Heart right ventricle (tissue), 16 donors: Measurements from ENCODE around the gene TMEM63B. TPM values are rescaled to one million over a fixed set of nuclear protein-coding genes. Genes with fewer than 3 reads are reported as not detected.

Experiments used
- ATAC-seq, 8 donors: fragments of 200-7000 bp; cut with Tn5 transposase; one replicate each; pipeline ENCODE4 v1.9.1; 2020; ENCODE audit warnings: mild to moderate bottlenecking in 8 of 8, moderate library complexity in 8 of 8, moderate number of reproducible peaks in 1 of 8
- DNase-seq, 2 donors: peaks; one replicate each; pipeline ENCODE4 v3.0.0-alpha.2; 2020
- H3K27ac ChIP-seq, 10 donors: fragments of 200-600 bp; sonication (generic) in 2 of 10; one replicate each; pipeline versions ENCODE4 v1.5.0 to v1.8.0; 2020 to 2022; ENCODE audit warnings: mild to moderate bottlenecking in 3 of 10
- H3K27me3 ChIP-seq, 7 donors: fragments of 200-600 bp; one replicate each; pipeline ENCODE4 v1.8.0; 2021 to 2022; ENCODE audit warnings: mild to moderate bottlenecking in 2 of 7
- H3K36me3 ChIP-seq, 9 donors: fragments of 200-600 bp; sonication (generic) in 1 of 9; one replicate each; pipeline versions ENCODE4 v1.5.0 to v1.8.0; 2020 to 2022; ENCODE audit warnings: mild to moderate bottlenecking in 2 of 9
- H3K4me1 ChIP-seq, 9 donors: fragments of 200-600 bp; sonication (generic) in 1 of 9; one replicate each; pipeline versions ENCODE4 v1.5.0 to v1.8.0; 2020 to 2022; ENCODE audit warnings: mild to moderate bottlenecking in 4 of 9
- H3K4me3 ChIP-seq, 10 donors: fragments of 200-600 bp; sonication (generic) in 2 of 10; one replicate each; pipeline versions ENCODE4 v1.5.0 to v1.8.0; 2020 to 2022; ENCODE audit warnings: mild to moderate bottlenecking in 7 of 10, moderate library complexity in 2 of 10
- H3K9me3 ChIP-seq, 11 donors: fragments of 200-600 bp in 10 of 11; sonication (generic) in 2 of 11; one replicate each; pipeline versions ENCODE4 v1.5.0 to v1.8.0; 2013 to 2022; ENCODE audit warnings: mild to moderate bottlenecking in 2 of 11, control low read depth in 1 of 11, moderate library complexity in 1 of 11
- WGBS, 2 donors: extraction: QIAGEN DNeasy Blood & Tissue Kit; methylation state at CpG; one replicate each; pipeline ENCODE4 v1.1.7; 2013; ENCODE audit warnings: inconsistent platforms in 1 of 2; 5-methylcytosine and 5-hydroxymethylcytosine counted together
- intact Hi-C, 10 donors: fragments of 100-400 bp; cut with DNase I; formaldehyde crosslinking; loops; one replicate each; pipeline versions ENCODE4 v1.11.1 to v1.14.2; 2022
- polyA plus RNA-seq, 2 donors: library from polyadenylated mRNA; stranded (reverse); fragments of 200-250 nt; gene quantifications; one replicate each; pipeline ENCODE4 v1.2.3, GENCODE V29; 2013
- total RNA-seq, 10 donors: library from RNA; stranded (reverse); fragmentation: NEBNext Ultra II Directional in 3 of 10; extraction: Animal tissue kit (Norgen Biotek cat#: 25700) in 3 of 10; gene quantifications; one replicate each; pipeline versions ENCODE4 v1.2.1 to v1.2.4, GENCODE V29; 2021 to 2023
- TF ChIP-seq, protein P1 (sequence below), 9 donors: fragments of 200-600 bp; sonication (generic) in 2 of 9; IDR thresholded peaks; one replicate each; pipeline versions ENCODE4 v1.5.0 to v1.8.0; 2021 to 2022; ENCODE audit warnings: antibody characterized with exemption in 9 of 9, mild to moderate bottlenecking in 5 of 9, moderate library complexity in 1 of 9
- donor health status: Arrhythmogenic right ventricular cardiomyopathy.
- donor health status: ischemic (EF 13 %, LVEDD 7.1; RV severe dilation, severe dysfunction).
- donor health status: healthy with polysubstance abuse.
- donor health status: DM: no; HTN: yes; CAD: no.
- donor health status: DM: no; HTN: no; CAD: no.
- donor health status: ischemic (EF 25% LVEDD 6.9; RV normal size, moderate dysfunction).
- donor health status: ischemic (EF 25% LVEDD 5.7; RV mildly dilated, moderate dysfunction).
- donor health status: healthy.
- donor health status: DM: yes; HTN: yes; CAD: no.
- donor health status: Ischemic cardiomyopathy.
- donor health status: ischemic (EF 35%, LVEDD 5.7; RV mildly dilated, moderate dysfunction).
- donor health status: nonischemic (EF 11% LVEDD 7.7; RV severe dilation, severe dysfunction).
- donor health status: DM: yes; HTN: yes; CAD: no.
- donor health status: PGD.
- donor health status: ischemic (EF 29% LVEDD 5.4; RV normal size, mild dysfunction).
- donor health status: nonischemic (EF 23%, LVEDD 6.1; RV moderate dilation, normal function).

The TMEM63B gene
- total and polyA plus RNA-seq, 12 donors = 20.3 to 67.1 (median 37.3) TPM

DNA sequence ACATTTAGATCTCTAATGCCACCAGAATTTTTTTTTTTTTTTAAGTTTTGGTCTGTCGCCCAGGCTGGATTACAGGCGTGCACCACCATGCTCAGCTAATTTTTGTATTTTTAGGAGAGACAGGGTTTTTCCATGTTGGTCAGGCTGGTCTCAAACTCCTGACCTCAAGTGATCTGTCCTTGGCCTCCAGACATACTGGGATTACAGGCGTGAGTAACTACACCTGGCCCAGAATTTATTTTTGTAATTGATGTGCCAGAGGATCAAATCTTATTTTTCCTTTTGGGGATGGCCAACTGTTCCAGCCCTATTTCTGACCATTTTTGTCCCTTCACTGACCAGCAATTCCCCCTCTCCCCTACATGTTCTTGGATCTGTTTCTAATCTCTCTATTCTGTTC lies 71.3 kb downstream of the TMEM63B start:
- intact Hi-C loops = no loop called here
- ATAC-seq = no peak
- Histone ChIP-seq H3K9me3 (no peaks in the 10 kb centered on the region), H3K4me3 (no peak overlapping the region), H3K4me1 (peaks cover 8 to 26% (median 20%) of the 10 kb centered on the region in 9 donors), H3K27me3 (no peaks in the 10 kb centered on the region), H3K27ac (no peak overlapping the region), H3K36me3 (no peaks in the 10 kb centered on the region)
- TF ChIP-seq, protein P1, sequence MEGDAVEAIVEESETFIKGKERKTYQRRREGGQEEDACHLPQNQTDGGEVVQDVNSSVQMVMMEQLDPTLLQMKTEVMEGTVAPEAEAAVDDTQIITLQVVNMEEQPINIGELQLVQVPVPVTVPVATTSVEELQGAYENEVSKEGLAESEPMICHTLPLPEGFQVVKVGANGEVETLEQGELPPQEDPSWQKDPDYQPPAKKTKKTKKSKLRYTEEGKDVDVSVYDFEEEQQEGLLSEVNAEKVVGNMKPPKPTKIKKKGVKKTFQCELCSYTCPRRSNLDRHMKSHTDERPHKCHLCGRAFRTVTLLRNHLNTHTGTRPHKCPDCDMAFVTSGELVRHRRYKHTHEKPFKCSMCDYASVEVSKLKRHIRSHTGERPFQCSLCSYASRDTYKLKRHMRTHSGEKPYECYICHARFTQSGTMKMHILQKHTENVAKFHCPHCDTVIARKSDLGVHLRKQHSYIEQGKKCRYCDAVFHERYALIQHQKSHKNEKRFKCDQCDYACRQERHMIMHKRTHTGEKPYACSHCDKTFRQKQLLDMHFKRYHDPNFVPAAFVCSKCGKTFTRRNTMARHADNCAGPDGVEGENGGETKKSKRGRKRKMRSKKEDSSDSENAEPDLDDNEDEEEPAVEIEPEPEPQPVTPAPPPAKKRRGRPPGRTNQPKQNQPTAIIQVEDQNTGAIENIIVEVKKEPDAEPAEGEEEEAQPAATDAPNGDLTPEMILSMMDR (IDR thresholded peaks at IDR 0.05) = no peak
- 88 to 95% methylated on average over 3 of the region's 3 CpGs for WGBS, 2 donors
- DNase-seq = no peak

DNA sequence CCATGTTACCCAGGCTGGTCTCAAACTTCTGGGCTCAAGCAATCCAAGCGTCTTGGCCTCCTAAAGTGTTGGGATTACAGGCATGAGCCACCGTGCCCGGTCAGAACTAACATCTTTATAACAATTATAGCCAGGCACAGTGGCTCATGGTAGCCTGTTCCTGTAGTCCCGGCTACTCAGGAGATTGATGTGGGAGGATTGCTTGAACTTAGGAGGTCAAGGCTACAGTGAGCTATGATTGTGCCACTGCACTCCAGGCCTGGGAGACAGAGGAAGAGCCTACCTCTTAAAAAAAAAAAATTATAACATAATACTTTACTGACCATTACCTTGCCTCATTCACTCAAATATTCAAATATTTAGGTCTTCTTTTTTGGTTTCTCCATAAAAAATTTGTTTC lies 72.5 kb downstream of the TMEM63B start:
- WGBS, 2 donors = 88 to 91% methylated on average over 4 of the region's 4 CpGs
- Histone ChIP-seq H3K27me3 (no peaks in the 10 kb centered on the region), H3K4me1 (peaks cover 8 to 29% (median 20%) of the 10 kb centered on the region in 9 donors), H3K4me3 (no peak overlapping the region), H3K9me3 (no peaks in the 10 kb centered on the region), H3K36me3 (no peaks in the 10 kb centered on the region), H3K27ac (no peak overlapping the region)
- intact Hi-C loops = no loop called here
- DNase-seq (no peak), ATAC-seq (no peak)
- TF ChIP-seq, protein P1 (IDR thresholded peaks at IDR 0.05) = no peak

DNA sequence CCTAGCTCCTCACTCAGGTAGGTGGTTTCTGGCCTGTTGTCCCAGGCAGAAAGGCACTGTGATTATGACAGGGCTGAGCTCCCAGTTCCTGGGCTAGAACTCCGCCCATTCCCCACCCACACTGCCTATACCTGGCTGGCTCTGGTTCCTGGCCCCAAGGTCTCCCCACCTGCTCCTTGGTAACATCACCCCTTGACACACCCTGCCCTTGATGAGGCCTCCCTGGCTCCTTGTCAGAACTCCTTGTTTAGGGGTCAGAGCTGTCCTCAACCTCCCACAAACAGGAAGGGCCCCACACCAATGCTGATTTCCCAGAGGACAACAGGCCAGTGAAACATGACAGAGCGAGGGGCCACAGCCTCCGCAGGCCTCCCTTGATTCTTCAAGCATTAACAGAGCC lies 73.8 kb downstream of the TMEM63B start:
- no peaks in the 10 kb centered on the region for H3K27me3 ChIP-seq
- no peak for ATAC-seq
- intact Hi-C loops = no loop called here
- DNase-seq = no peak
- 83 to 85% methylated on average over 3 of the region's 3 CpGs for WGBS, 2 donors
- peaks cover 8 to 29% (median 20%) of the 10 kb centered on the region in 9 donors for H3K4me1 ChIP-seq
- H3K9me3 ChIP-seq = no peaks in the 10 kb centered on the region
- TF ChIP-seq, protein P1 (IDR thresholded peaks at IDR 0.05) = no peak
- H3K27ac ChIP-seq = peak overlapping the region in 5 of 10 donors; percentile 67 to 90 (median 82)
- no peaks in the 10 kb centered on the region for H3K36me3 ChIP-seq
- H3K4me3 ChIP-seq = no peak overlapping the region

DNA sequence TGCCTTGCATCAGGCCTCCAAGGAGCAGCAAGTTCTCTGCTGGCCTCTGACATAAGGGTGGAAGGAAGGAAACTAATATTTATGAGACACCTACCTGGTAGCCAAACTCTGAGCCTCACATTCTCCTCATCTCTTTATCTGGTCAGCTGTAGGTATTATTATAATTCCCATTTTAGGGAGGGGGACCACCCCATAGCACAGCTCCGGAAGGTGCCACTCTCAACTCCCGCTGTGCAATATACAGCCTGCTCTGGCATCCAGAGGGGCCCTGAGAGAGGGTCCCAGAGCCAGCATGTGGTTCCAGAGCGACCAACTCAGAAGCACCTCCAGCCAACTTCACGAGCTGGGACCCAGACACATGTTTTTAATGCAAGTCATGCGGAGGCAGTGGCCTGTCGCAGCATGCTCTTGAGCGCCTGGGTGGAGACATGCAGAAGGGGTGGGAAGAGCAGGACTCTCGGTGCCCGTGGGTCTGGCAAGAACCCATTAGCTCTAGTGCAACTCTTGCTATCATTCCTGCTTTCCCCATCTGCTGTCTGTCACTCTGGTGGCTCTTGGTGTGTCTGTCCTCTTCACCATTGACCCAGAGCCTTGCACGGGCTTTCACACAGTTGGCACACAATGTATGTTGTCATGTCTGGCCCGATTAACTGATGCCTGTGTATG lies 74.4 kb downstream of the TMEM63B start:
- WGBS, 2 donors = 76 to 86% methylated on average over 11 of the region's 11 CpGs
- Histone ChIP-seq H3K27me3 (no peaks in the 10 kb centered on the region), H3K27ac (peak overlapping the region in 9 of 10 donors; percentile 31 to 90 (median 80)), H3K4me1 (peaks cover 8 to 29% (median 20%) of the 10 kb centered on the region in 9 donors), H3K36me3 (no peaks in the 10 kb centered on the region), H3K4me3 (no peak overlapping the region), H3K9me3 (no peaks in the 10 kb centered on the region)
- intact Hi-C loops = no loop called here
- DNase-seq (no peak), ATAC-seq (peak in 4 of 8 donors; percentile 12 to 53 (median 30))
- TF ChIP-seq, protein P1 (IDR thresholded peaks at IDR 0.05) = no peak
